ENCODE data around the gene P2RX5.

The P2RX5 gene

DNA sequence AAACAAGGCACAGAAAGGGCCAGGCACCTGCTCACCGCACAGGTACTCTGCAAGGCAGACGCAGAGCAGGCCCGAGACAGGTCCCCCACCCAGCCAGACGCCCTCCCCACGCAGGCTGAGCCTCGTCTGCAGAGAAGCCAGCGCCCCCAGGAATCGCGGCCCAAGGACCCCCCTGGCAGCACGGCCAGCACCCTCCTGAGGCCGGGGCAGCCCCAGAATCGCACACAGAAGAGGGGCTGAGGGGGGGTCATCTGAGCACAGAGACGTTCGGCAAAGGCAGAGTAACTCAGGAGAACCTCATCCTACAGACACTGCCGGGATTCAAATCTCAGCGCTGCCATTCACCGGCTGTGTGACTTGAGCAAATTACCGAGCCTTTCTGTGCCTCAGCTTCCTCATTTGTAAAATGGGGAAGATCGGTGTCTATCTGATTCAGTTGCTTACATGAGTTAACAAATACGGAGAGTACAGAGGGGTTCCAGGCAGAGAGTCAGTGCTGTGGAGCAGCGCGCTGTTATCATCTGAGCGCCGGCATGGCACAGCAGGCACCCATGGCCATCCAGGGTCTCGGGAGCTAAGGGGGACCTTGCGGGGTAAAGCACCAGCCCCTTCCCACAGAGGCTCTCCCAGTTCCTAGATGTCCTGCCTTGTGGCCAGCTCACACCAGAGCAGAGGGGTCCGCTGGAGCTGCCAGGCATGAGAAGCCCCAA lies 17.0 kb downstream of the P2RX5 start:
- DNase-seq, result no peak

GRCh38 chr17:3678095-3678820 lies 17.7 kb downstream of the P2RX5 start:
- DNase-seq, result no peak

- DNase-seq, result no peak
Observed at GRCh38 chr17:3675886-3676285, 20.1 kb downstream of the P2RX5 start.

- DNase-seq, result no peak
Observed at GRCh38 chr17:3672571-3672970, 23.4 kb downstream of the P2RX5 start.

- no peak for DNase-seq
Observed at GRCh38 chr17:3669548-3669947, 26.4 kb downstream of the P2RX5 start.

GRCh38 chr17:3669085-3669347 lies 26.9 kb downstream of the P2RX5 start:
- no peak for DNase-seq

DNA sequence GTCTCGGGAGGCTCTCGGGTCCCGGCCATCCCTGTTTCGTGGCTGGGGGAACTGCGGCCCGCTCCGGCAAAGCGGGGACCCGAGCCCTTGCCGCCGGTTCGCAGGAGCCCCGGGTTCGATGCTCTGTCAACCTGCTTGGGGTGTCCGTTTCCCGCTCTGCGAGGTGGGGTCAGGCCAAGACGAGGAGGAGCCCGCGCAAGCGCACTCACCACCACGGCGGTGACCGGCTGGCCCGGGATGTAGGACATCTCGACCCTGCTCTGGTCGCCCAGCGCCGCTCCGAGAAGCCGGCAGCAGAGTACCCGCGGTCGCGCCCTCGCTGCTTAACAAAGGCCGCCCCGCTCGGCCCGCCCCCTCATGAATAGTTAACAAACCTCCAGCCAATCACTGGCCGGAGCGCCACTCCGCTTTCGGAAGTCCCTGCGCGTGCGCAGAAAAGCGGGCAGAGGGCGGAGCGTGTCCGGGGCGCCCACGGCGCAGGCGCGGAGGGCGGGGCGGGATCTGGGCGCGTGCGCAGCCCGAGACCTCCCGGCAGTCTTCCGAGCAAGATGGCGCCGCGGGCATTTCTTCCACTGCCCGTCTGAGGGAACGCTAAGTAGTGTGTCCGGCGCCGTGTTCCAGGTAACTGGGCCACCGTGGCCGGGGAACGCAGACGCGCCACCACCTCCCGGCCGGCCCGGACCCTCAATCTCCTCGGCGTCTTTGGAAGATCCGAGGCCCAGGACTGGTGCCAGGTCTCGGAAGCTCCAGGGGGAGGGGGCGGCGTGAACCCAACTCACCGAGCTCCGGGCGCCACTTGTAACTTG lies 27.5 kb downstream of the P2RX5 start, which contains the start of the genes EMC6 and TAX1BP3:
Gene EMC6 (plus strand): TSS at position 534 of the 806 bp plus-strand sequence. CDS start 335 bp downstream, outside the sequence.
Gene TAX1BP3 (minus strand): TSS at position 300 of the 806 bp plus-strand sequence. CDS start 52 bp downstream, at position 248.
- DNase-seq, result peak; percentile 84 to 89

- DNase-seq, result no peak
Observed at GRCh38 chr17:3667366-3668278, 28.3 kb downstream of the P2RX5 start.

- no peak for DNase-seq
Observed at GRCh38 chr17:3666516-3666915, 29.4 kb downstream of the P2RX5 start.

GRCh38 chr17:3665834-3666233 lies 30.1 kb downstream of the P2RX5 start:
- no peak for DNase-seq

GRCh38 chr17:3663102-3664011 lies 32.6 kb downstream of the P2RX5 start:
- no peak for DNase-seq

DNA sequence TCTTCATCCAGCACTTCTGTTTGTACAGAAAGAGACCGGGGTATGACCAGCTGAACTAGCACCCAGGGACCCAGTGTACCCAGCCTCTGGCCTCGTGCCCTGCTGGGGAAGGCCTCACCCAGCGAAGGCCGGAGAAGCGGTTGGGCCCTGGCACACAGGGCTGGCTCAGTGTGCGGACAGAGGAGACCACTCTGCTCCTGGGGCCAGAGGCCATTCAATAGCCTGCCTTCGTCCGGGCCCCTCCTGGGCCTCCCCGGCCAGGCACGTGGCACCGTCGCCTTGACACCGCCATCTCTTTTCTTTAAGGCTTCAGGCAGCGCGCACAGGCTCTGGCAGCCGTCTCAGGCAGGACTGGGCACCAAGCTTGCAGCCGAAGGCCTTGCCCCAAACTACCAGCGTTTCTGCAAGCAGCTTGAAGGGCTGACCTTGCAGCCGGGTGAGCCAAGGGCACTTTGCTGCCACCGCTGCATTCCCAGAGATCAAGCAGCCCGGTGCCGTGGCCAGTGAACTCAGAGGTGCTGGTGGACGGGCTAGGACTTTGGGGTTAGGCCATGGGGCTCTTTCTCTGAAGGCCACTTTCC lies 35.6 kb downstream of the P2RX5 start:
- DNase-seq, result no peak

- no peak for DNase-seq
Observed at GRCh38 chr17:3659541-3660111, 36.3 kb downstream of the P2RX5 start.

DNA sequence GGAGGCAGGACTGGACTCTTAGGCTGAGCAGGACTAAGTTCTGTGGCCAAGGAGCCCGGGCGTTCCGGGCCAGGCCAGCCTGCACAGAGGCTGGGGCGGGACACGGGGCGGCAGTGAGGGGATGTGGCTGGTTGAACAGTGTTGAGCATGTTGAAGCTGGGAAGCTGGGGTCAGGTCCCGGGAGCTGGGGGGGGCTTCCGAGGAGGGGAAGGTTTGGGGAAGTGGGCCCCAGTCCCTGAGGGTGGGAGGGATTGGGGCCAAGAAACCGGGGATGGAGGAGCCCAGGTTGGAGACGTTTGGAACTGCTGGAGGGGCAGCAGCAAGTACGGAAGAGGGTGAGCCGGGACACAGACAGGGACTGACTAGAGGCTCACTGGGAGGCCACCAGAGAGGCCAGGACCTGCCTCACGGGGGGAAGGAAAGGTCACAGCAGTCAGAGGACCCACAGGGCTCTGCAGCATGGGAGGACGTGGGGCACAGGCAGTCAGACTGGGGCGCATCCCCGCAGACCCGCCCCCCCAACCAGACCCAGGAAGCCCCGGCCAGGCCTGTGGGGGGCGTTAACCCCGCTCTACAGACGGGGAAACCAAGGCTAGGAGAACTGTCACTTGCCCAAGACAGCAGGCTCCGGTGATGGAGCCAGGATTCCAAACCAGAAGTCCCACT lies 37.0 kb downstream of the P2RX5 start:
- no peak for DNase-seq

DNA sequence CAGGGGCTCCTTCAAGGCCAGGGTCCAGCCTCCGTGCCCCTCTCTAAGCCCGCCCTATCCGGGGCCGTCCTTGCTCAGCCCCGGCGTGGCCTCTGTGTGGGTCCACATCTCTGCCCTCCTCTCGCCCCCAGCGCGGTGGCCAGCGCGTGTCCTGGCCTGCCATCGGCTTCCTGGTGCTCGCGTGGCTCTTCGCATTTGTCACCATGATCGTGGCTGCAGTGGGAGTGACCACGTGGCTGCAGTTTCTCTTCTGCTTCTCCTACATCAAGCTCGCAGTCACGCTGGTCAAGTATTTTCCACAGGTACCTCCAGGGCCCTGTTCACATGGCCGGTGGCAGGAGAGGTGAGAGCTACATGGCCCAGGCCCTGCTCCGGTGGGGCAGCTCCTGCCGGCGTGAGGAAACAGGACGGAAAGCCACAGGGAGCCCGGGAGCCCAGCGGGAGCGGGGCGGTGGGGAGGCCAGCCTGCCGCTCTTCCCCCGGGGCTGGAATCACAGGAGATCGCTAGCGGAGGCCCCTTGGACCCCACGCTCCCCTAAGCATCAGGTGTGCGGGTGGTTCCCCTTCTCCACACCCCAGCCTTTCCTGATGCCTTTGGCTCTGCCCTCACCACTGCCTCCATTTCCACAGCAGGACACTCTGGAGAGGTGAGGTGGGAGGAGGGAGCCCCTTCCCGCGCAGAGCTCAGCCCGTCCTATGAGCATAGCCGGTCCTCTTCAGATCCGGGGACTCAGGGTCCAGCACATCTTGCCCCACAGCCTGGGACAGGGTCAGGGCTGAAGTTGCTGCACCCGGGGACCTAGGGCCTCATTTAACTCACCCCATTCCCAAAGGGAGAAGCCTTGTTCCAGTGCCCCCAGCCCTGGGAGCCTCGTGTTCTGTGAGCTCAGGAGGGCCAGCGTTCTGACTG lies 37.8 kb downstream of the P2RX5 start:
- no peak for DNase-seq

- no peak for DNase-seq
Observed at GRCh38 chr17:3657588-3657869, 38.4 kb downstream of the P2RX5 start.

GRCh38 chr17:3656755-3657587 lies 39.0 kb downstream of the P2RX5 start:
- DNase-seq, result no peak

GRCh38 chr17:3656353-3656752 lies 39.6 kb downstream of the P2RX5 start:
- DNase-seq, result no peak
